Anterior cingulate cortex (tissue), 58 donors: Measurements from ENCODE around the gene ZNF362.

ENCODE experiments used
- DNase-seq, 58 donors: peaks; one replicate each; lab custom pipeline; 2025; lab: John Stamatoyannopoulos, UW

Gene ZNF362

DNA sequence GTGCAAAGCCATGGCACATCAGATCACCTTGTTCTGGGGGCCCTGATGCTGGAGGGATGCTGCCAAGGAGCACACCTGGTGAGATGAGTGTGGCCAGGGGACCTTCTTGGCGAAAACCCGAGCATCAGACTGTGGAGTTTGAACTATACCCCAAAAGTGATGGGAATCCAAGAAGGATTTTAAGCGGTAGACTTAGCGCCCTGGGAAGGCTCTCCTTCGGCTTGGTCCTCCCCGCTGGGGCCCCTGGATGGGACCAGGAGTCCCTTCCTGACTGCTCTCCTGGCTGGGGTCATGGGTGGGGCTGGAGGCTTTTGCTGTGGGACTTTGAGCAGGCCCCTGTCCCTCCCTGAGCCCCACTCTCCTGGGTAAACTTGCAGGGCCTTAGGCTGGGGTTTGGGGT lies 10.5 kb downstream of the ZNF362 start:
- DNase-seq: no peak

DNA sequence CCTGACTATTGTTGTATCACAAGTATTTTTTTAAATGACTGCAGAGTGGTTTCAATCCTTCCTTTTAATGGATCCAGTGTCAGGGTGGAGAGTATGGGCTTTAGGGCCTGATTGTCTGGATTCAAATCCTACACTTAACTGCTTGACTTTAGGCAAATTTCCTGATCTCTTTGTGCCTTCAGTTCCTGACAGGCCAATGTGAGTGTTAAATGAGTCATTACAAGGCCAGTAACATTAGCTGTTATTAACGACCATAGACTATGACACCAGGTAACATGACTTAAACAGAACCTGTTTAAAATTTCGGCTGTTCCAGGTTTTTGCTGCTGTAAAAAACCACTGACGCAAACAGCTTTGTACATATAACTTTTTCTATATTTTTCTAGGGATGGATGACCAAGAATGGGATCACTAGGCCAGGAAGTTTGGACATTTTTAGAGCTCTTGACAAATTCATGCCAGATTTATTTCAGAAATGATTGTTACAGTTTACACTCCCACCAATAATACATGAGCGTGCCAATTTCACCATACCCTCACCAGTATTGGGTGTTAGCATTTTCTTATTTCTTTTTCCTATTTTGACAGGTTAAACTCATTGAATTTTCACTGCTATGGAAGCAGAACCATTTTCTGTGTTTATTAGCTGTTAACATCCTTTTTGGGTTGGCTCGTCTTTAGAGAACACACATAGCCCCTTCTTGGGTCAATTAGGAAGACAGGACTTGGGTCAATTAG lies 11.3 kb downstream of the ZNF362 start:
- DNase-seq: no peak

DNA sequence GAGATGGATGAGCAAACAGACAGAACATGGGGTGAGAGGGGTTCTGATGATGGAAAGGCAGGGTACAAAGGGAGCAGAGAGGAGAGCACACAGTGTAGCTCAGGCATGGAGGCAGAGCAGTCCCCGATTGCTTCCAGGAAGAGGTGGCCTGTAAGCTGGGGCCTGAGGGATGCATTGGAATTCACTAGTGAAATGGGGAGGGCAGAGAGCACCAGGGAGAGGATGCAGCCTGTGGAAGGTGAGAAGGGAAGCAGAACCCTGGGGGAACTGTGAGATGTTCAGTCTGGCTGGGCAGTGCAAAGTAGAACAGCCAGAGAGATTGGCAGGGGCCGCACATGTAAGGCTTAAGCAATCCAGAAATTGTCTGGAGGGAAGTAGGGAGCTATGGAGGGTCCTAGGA lies 12.2 kb downstream of the ZNF362 start:
- no peak for DNase-seq

DNA sequence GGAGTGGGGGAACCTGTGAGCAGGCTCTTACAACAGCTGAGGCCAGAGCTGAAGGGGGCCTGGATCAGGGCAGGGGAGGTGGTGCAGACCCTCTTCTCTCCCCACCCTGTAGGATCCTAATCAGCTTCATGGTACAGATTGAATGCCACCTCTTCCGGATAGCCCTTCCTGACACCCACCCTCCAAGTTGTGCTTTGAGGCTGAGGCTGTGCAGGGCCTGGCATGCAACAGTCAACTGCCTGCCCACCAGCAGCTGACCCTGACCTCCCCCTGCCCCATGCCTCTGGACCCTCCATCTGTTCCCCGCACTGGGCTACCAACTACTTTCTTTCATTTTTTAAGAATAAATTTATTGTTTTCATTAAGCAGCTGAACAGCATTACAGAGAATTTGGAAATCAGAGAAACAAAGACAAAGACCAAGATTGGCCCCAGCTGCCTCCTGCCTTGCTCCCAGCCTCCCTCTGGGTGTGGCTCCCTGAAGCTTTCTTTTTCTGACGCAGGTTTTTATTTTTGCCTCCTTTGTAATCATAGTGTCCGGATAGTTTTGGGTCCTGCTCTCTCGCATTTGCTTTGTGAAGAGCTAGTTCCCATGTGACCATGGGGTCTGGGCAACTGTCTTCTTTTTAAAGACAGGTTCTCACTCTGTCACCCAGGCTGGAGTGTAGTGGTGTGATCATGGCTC lies 12.8 kb downstream of the ZNF362 start:
- no peak for DNase-seq

DNA sequence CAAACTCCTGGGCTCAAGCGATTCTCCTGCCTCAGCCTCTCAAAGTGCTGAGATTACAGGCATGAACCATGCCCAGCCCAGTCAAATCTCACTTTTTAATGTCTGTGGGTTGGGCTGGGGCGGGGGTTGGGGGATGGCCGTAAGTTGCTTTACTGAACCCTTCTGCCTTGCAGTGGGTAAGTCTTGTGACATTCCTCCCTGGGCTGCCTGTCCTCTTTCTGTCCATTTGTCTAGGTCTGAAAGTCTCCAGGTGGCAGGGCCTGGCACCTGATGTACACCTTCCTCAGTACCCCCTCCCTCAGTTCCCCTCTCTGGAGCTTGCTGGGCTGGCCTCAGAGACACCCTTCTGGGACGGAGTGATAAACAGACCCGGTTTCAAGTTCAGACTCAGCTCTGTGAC lies 13.3 kb downstream of the ZNF362 start:
- no peak for DNase-seq

DNA sequence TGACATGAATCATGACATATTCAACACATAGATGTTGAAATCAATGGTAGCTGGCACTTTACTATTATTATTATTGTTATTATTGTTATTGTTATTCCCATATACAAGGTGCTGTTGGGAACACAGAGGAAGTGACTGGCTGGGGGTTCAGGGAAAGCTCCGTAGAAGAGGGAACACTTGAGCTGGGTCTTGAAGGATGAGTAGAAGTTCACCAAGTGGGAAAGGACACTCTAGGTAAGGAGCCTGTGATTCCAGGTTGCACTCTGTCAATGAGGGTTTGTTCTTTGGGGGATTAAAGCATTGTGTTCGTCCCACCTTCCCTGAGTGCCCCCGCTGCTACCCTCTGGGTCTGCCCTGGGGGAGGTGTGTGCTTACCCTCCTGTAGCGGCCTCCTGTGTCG lies 14.1 kb downstream of the ZNF362 start:
- DNase-seq: no peak

DNA sequence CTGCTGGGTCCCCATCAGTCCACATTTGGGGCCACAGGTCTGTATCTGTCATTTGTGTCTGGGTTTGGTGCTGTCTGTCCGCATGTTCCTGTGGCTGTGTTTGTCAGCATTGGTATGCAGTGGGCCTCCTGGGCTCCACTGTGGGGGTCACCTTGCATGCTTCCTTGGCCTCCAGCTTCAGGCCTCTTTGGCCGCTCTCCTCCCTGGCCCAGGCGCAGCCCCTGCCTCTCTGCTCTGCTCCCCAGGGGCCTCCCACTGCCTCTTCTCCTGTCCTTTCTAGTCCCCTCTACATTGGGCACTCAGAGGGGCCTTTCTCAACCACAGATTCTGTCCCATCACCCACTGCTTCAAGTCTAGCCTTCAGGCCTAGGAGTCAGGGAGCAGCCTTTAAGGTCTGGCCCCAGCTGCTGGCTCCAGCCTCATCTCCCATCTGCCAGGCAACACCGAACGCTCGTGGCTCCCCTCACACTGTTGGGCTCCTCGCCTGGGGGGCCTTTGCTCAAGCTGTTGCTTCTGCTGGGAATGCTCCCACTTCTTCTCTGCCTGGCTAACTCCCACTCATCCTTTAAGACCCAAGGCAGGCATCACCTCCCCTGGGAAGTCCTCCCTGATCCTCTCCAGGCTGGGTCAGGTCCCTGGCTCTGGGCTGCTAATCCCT lies 14.6 kb downstream of the ZNF362 start:
- DNase-seq: no peak

DNA sequence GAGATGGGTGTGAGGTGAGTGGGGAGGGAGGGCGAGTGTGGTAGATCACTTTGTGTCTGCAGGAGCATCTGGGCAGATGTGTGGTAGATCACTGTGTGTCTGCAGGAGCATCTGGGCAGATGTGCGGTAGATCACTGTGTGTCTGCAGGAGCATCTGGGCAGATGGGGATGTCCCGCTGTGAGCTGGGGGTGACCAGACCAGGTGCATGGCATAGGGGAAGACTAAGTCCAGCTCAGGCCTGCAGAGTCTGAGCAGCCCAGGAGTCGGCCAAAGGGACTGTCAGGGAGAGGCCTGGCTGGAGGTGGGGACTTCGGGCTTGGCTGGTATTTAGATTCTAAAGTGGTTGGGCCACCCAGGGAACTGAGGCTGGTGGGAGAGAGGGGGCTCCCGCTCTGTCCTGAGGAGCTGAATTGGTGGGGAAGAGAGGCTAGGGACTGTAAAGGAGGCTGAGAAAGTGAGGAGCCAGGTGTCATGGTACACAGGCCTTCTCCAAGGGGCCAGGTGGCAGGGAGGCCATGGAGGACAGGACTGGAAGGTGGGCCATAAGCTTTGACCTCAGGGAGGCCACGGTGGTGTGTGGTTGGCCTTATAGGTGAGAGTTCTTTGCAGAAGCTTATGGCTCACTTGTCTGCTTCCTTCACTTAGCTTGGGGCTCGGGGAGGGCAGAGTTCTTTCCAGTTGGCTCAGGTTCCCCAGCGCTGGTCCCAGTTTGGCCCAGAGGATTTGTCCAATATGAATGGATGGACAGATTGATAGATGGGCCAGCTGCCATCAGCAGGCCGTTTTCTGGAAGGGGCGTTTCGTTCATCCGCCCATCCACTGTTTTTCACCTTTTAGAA lies 15.6 kb downstream of the ZNF362 start:
- DNase-seq: no peak

DNA sequence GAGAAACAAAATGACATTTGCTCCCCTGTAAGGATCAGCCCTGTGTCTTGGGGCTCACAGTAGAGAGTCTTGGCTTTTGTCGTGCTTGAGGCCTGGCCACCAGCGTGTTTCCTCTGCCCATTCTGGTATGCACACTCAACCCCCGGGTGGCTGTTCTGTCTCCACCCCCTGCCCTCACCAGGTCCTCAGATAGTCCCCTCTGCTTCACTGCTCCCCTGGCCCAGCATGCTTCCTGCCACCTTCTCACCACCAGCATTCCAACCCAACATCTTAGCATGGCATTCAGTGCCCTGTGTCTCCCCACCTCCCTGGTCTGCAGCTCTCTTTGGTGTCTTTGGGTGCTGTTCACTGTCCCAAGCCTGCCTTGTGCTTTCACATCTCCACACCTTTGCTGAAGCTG lies 16.2 kb downstream of the ZNF362 start:
- no peak for DNase-seq

DNA sequence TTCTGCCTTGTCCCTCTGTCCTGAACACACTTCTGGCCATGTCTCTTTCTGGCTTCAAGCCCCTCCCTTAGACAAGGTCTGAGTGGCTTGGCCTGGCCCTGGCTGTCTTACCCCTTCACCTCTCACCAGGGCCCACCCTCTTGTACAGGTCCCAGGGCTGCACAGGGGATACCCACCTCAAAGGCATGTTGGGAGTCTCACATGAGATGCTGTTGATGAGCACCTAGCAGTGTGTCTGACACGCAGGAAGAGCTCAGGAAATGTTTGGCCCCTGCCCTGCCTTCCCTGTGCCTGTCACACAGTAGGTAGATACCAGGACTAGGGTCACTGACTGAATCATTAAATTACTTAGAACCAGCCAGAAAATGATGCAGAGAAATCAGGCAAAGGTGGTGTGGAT lies 16.6 kb downstream of the ZNF362 start:
- DNase-seq: no peak

DNA sequence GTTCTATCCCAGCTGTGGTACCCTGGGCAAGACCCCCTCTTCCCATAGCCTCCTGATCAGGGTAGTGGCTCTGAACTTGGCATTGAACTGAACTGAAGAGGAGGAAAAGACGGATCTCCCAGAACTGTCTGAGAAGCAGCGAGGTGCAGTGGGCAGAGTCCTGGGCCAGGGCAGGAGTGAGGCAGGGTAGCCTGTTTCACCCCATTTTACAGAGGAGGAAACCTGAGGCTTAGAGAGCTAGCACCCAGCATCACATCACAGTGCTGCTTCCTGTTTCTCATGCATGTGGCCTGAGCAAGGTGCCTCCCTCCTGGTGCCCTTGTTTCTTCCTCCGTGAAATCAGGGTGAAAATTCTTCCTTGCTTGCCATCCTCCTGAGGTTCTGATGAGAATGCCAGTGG lies 17.1 kb downstream of the ZNF362 start:
- no peak for DNase-seq

DNA sequence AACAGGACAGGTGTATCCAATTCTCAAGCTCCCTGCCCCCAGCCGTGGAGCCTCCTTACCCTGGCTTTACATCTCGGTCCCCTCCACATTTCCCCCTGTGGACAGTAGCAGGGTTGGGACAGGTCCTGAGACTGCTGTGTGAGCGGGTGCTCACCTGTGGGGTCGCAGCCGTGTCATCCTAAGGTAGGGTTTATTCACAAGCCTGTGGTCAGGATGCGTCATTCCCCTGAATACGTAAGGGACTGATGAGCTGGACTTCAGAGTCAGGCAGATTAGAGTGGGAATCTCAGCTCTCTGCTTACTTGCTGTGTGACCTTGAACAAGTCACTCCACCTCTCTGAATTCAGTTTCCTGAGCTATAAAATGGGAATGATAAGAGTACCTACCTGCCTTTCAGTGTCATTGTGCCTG lies 17.7 kb downstream of the ZNF362 start:
- DNase-seq: no peak

DNA sequence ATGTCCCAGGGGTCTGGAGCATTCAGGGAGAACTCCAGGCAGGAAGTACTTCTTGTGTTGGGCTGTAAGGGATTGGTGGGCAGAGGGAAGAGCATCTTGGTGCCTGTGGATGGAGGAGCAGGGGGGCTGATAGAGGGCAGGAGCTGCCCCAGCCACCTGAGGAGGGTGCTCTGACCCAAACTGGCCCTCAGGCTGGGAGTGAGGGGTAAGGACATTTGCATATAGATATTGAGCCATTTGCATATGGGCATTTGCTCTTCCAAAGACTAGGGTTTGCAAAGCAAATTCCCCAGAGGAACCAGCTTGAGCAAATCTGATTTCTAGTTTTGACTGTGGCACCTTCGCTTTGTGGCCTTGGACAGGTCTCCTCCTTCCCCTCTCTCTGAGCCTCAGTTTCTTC lies 18.2 kb downstream of the ZNF362 start:
- DNase-seq: no peak

DNA sequence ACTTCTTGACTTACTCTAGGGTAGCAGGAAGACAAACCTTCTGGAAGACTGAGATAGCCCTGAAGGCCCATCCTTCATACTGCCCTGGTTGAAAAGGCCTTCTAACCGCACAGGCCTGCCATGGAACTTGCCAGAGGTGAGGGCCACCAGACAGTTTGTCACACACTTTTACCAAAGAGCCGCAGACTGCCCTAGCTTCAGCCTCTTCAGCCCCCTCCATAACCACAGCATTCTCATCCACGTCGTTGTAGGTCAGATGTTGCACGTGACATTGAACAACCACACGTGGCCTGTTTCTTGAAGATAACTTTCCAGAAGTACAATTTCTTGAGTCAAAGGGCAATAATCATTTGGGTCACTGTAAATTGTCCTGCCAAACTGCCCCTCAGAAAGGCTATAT lies 18.9 kb downstream of the ZNF362 start:
- DNase-seq: no peak

DNA sequence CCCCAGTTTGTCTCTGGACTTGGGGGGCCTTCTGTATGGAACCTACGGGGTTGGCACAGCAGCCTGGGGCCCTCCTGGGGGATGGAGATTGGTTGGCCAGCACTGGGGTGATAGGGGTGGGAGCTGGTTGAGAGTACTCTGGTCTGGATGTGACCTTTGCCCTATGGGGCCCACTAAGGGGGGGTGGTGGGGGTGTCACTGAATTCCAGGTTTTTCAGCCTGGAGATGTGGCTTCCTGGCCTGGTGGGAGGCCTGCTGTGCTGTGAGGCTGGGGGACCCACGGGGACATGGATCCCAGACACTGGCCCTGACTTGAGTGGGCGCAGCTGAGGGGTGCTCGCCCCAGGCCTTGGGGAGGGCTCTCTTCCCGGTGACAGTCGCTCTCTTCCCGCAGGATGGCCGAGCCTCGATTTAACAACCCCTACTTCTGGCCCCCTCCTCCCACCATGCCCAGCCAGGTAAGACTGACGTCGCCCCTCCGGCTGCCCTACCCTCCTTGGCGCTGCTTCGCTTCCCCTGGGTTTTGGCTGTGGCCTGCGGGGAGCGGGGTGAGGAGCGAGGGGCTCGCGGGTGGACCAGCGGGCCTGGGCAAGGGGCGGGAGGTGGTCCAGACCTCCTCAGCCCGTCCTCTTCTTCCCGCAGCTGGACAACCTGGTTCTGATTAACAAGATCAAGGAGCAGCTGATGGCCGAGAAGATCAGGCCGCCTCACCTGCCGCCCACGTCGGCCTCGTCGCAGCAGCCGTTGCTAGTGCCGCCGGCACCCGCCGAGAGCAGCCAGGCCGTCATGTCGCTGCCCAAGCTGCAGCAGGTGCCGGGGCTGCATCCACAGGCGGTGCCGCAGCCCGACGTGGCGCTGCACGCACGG lies 19.6 kb downstream of the ZNF362 start:
- no peak for DNase-seq

DNA sequence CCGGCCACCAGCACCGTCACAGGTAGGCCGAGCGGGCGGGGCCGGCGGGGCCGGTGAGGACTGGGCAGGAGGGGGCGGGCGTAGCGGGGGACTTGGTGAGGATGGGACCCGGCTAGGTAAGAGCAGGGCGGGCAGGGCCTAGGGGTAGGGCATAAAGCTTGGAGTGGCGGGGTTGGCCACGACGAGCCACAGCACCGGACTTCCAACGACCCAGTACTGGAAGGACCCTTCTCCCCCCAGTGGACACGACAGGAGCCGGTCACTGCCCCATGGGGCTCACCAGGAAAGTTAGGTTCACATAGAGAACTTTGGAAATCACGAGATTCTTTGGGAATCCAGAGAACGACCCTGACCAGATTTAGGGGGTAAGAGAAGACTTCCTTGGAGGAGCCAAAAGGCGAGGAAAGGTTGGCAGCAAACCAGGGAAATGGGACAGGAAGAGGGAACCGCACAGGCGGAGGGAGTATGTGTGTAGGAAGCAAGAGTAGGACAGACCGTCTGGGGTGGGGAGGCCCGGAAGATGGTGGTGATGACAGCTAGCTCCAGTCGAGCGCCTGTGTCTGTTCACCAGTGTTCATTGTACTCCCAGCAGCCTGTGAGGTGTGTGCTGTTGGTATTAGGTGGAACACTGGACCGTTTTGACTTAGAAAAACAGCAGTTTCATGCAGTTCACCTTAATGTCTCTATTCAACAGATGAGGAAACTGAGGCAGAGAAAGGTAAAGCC lies 20.4 kb downstream of the ZNF362 start:
- DNase-seq: no peak

DNA sequence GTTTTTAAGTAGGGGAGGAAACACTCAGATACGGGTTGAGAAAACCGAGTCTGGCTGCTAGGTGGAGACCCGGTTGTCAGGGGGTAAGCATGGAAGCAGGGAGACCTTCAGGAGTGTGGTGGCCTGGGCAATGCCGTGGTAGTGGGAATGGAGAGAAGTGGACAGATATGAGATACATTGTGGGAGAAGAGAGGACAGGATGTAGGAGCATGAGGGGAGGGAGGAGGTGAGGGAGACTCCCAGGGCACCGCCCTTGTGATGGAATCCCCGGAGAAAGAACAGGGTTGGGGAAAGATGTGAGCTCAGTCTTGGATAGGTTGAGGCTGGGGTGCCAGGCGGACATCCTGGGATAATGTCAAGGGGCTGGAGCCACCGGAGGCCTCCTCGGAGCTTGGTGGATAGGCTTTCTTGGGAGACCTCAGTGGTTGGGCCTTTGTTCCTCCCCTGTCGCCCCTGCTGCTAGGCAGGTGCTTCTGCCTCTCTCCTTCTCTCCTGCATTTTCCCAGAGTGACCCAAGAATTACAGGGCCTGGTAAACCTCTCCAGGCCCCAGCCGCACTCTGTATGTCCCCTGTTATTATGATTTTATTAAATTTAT lies 21.3 kb downstream of the ZNF362 start:
- DNase-seq: no peak

DNA sequence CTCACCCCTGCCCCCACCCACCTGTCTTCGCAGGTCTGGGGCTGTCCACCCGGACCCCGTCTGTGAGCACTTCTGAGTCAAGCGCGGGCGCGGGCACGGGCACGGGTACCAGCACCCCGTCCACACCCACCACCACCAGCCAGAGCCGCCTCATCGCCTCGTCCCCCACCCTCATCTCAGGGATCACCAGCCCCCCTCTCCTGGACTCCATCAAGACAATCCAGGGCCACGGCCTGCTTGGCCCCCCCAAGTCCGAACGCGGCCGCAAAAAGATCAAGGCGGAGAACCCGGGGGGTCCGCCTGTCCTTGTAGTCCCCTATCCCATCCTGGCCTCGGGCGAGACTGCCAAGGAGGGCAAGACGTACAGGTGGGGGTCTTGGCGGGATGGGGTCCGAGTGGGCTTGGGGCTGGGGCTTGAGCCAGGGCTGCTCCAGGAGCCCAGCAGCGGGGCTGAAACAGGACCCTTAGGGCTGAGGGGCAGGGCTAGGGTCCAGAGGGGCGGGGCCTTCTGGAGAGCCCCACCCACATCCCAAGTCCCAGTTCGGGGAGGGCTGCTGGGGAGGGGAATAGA lies 23.9 kb downstream of the ZNF362 start:
- DNase-seq: no peak
